B cell (primary cell): ENCODE measurements around the gene SMIM21.

Experiments
- EZH2 ChIP-seq: IDR thresholded peaks from 2 replicates; pipeline ENCODE4 v1.6.1; 2012; ENCODE audit warnings: borderline replicate concordance, low read depth, mild to moderate bottlenecking, moderate library complexity, low read length; ENCODE audit not compliant: insufficient read depth, poor library complexity, severe bottlenecking
- TF ChIP-seq, protein P1 (sequence below): fragments of 200-600 bp; IDR thresholded peaks from one replicate; pipeline ENCODE4 v1.8.0; 2022; ENCODE audit warnings: antibody characterized with exemption, mild to moderate bottlenecking

DNA sequence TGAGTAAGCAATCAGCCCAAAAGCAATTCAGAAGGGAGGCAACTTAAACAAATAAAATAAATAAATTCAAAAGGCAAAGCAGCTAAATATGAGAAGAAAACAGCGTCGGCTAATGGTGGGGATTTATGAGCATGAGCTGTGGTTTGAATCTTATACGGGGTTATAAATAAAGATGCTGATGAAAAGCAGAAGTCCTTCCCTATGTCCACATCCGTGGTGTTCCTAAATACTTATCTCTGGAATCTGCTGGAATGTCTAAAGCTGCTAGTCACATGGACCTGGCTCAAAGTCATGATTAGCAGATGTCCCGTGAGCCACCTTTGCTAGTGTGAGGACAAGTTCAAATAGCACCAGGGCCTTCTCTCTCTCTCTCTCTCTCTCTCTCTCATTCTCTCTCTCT, 33.8 kb downstream of the SMIM21 start:
- TF ChIP-seq, protein P1, sequence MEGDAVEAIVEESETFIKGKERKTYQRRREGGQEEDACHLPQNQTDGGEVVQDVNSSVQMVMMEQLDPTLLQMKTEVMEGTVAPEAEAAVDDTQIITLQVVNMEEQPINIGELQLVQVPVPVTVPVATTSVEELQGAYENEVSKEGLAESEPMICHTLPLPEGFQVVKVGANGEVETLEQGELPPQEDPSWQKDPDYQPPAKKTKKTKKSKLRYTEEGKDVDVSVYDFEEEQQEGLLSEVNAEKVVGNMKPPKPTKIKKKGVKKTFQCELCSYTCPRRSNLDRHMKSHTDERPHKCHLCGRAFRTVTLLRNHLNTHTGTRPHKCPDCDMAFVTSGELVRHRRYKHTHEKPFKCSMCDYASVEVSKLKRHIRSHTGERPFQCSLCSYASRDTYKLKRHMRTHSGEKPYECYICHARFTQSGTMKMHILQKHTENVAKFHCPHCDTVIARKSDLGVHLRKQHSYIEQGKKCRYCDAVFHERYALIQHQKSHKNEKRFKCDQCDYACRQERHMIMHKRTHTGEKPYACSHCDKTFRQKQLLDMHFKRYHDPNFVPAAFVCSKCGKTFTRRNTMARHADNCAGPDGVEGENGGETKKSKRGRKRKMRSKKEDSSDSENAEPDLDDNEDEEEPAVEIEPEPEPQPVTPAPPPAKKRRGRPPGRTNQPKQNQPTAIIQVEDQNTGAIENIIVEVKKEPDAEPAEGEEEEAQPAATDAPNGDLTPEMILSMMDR, result no peak
- no peak for TF ChIP-seq EZH2
